Stimulated activated CD4-positive, alpha-beta T cell treated with anti-CD3 and anti-CD28 coated beads, Interleukin-4, amount 100 ng/mL, for 1 hour (primary cell): ENCODE results near the gene HACD2.
"Not testable (repeated sequence)": the region's sequence is repeated elsewhere in the genome, so short reads cannot be mapped to it uniquely, and the experiment has no call there.

Source experiments
- DNase-seq: peaks from one replicate; pipeline ENCODE4 v3.0.0-alpha.2; 2020

HACD2 gene

GRCh38 chr3:123611082-123611481 is 26.2 kb upstream of the HACD2 start:
- DNase-seq: no peak

- DNase-seq: no peak
Measured at GRCh38 chr3:123610331-123610730, 25.5 kb upstream of the HACD2 start.

GRCh38 chr3:123609063-123609462 is 24.2 kb upstream of the HACD2 start:
- no peak for DNase-seq

- no peak for DNase-seq
Measured at GRCh38 chr3:123608263-123608937, 23.5 kb upstream of the HACD2 start.

GRCh38 chr3:123606527-123606926 is 21.7 kb upstream of the HACD2 start:
- DNase-seq: no peak

GRCh38 chr3:123605789-123606234 is 21.0 kb upstream of the HACD2 start:
- no peak for DNase-seq

GRCh38 chr3:123603153-123603552 is 18.3 kb upstream of the HACD2 start:
- not testable (repeated sequence) for DNase-seq

GRCh38 chr3:123602325-123602724 is 17.5 kb upstream of the HACD2 start:
- no peak for DNase-seq

- DNase-seq: not testable (repeated sequence)
Measured at GRCh38 chr3:123600863-123601262, 16.0 kb upstream of the HACD2 start.

GRCh38 chr3:123597561-123597960 is 12.7 kb upstream of the HACD2 start:
- DNase-seq: no peak

- no peak for DNase-seq
Measured at GRCh38 chr3:123595396-123596180, 10.7 kb upstream of the HACD2 start.

GRCh38 chr3:123593381-123593780 is 8.5 kb upstream of the HACD2 start:
- no peak for DNase-seq

- no peak for DNase-seq
Measured at GRCh38 chr3:123590685-123591450, 6.0 kb upstream of the HACD2 start.

GRCh38 chr3:123587401-123587800 is 2.5 kb upstream of the HACD2 start:
- no peak for DNase-seq

- no peak for DNase-seq
Measured at GRCh38 chr3:123586968-123587367, 2.1 kb upstream of the HACD2 start.

GRCh38 chr3:123586131-123586530 is 1.3 kb upstream of the HACD2 start:
- peak; percentile 30 for DNase-seq

GRCh38 chr3:123584284-123584987 is 417 bp downstream of the HACD2 start:
- DNase-seq: no peak

GRCh38 chr3:123583561-123583960 is 1.3 kb downstream of the HACD2 start:
- no peak for DNase-seq

GRCh38 chr3:123582315-123582714 is 2.5 kb downstream of the HACD2 start:
- no peak for DNase-seq

- DNase-seq: peak; percentile 10
Measured at GRCh38 chr3:123576122-123576521, 8.7 kb downstream of the HACD2 start.

GRCh38 chr3:123571973-123572365 is 12.9 kb downstream of the HACD2 start:
- no peak for DNase-seq

- DNase-seq: no peak
Measured at GRCh38 chr3:123571264-123571972, 13.4 kb downstream of the HACD2 start.
